ENCODE results near the gene CNN2. TPM values are rescaled to one million over a fixed set of nuclear protein-coding genes. Genes with fewer than 3 reads are reported as not detected.
A peak's percentile ranks its signal among the peaks of the same experiment; 100 is the strongest.

Gene CNN2
- total RNA-seq, 1 donor, result 508 TPM

DNA sequence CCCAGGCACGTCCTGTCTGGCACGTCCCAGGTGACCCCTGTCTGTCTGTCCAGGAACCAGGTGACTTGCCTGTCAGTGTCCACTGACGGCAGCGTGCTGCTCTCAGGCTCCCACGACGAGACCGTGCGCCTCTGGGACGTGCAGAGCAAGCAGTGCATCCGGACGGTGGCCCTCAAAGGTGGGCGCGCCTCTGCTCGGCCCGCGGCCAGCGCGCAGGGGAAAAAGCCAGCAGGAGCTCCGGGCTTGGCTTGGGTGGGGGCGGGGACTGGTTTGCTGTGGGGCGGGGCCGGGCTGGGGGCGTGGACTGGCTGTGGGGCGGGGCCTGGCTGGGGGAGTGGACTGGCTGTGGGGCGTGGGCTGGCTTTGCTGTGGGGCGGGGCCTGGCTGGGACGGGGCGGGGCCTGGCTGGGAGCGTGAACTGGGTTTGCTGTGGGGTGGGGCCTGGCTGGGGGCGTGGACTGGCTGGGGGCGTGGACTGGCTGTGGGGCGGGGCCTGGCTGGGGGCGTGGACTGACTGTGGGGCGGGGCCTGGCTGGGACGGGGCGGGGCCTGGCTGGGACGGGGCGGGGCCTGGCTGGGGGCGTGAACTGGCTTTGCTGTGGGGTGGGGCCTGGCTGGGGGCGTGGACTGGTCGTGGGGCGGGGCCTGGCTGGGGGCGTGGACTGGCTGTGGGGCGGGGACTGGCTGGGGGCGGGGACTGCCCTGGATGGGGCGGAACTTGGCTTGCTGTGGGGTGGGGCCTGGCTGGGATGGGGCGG lies 35.1 kb upstream of the CNN2 start:
- TF ChIP-seq, protein P1, sequence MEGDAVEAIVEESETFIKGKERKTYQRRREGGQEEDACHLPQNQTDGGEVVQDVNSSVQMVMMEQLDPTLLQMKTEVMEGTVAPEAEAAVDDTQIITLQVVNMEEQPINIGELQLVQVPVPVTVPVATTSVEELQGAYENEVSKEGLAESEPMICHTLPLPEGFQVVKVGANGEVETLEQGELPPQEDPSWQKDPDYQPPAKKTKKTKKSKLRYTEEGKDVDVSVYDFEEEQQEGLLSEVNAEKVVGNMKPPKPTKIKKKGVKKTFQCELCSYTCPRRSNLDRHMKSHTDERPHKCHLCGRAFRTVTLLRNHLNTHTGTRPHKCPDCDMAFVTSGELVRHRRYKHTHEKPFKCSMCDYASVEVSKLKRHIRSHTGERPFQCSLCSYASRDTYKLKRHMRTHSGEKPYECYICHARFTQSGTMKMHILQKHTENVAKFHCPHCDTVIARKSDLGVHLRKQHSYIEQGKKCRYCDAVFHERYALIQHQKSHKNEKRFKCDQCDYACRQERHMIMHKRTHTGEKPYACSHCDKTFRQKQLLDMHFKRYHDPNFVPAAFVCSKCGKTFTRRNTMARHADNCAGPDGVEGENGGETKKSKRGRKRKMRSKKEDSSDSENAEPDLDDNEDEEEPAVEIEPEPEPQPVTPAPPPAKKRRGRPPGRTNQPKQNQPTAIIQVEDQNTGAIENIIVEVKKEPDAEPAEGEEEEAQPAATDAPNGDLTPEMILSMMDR (IDR thresholded peaks at IDR 0.05; ENCODE audit: insufficient read depth, low read depth, low read length), result no peak

DNA sequence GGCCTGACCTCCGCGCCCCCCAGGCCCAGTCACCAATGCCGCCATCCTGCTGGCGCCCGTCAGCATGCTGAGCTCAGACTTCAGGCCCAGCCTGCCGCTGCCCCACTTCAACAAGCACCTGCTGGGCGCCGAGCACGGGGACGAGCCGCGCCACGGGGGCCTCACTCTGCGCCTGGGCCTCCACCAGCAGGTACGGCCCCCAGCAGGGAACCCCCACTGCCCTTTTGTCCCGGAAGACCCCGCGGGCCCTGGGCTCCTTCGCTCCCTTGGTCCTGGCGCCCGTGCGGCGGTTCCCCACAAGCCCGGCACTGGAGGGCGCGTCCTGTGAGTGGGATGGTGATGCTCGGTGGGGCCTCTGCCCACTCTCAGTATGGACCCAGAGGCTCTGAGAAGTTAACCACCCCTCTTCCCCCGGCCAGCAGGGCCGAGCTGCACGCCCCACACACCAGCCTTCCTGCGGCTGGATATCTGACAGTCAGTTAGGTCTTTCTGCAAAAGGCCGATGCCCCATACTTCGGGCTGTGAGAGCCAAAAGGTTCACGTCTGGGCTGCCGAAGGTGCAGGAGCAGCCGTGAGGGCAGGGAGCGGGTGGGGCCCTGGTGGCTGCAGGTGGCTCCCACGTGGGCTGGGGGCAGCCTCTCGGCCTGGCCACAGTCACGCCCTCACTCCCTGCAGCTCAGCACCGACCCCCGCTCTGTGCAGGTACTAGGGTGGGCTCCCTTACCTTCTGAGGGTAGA lies 34.3 kb upstream of the CNN2 start:
- no peak overlapping the region for H3K4me3 ChIP-seq (ENCODE audit: low read depth, low read length)
- DNase-seq (ENCODE audit: low read depth), result no peak
- TF ChIP-seq, protein P1 (IDR thresholded peaks at IDR 0.05; ENCODE audit: insufficient read depth, low read depth, low read length), result no peak

More for the DNA sequence above, 35.1 kb upstream of the CNN2 start:
- H3K4me3 ChIP-seq (ENCODE audit: low read depth, low read length), result no peak overlapping the region
- DNase-seq (ENCODE audit: low read depth), result peak; percentile 69

DNA sequence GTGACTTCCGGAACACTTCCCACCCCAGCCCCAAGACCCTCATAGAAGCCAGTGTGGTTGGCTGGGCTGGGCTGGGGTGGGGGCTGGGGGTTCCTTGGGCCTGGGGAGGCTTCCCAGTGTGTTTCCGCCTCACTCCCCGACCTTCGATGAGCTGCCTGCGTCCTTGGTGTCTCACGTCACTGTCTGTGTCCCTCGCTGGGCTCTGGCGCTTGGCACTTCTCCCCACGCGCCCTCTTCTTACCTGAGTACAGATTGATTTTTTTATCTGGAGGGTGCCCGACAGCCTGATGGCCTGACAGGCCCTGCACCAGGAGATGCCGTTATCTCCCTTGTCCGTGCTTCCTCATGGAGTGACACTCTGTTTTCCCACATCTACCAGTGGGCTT lies 33.7 kb upstream of the CNN2 start:
- DNase-seq (ENCODE audit: low read depth), result no peak
- H3K4me3 ChIP-seq (ENCODE audit: low read depth, low read length), result no peak overlapping the region
- TF ChIP-seq, protein P1 (IDR thresholded peaks at IDR 0.05; ENCODE audit: insufficient read depth, low read depth, low read length), result no peak

- no peak overlapping the region for H3K4me3 ChIP-seq (ENCODE audit: low read depth, low read length)
- DNase-seq (ENCODE audit: low read depth), result no peak
- TF ChIP-seq, protein P1 (IDR thresholded peaks at IDR 0.05; ENCODE audit: insufficient read depth, low read depth, low read length), result no peak
Measured at GRCh38 chr19:993361-993830, 33.0 kb upstream of the CNN2 start.

DNA sequence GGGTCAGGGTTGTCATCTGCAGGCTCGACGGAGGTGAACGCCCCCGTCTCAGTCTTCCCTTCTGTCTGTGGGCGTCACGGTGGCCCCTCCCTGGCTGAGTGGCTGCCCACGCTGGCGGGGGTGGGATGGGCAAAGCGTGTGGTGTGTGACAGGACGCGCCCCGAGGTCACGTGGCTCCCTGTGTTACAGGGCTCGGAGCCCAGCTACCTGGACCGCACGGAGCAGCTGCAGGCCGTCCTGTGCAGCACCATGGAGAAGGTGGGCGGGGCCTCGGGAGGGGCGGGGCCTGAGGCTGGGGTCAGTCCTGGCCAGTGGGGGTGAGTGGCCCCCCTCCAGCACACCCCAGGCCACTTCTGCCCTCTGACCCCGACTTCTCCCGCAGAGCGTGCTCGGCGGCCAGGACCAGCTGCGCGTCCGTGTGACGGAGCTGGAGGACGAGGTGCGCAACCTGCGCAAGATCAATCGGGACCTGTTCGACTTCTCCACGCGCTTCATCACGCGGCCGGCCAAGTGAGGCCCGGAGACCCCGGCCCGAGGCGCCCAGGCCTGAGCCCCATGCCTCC lies 32.5 kb upstream of the CNN2 start:
- no peak for DNase-seq (ENCODE audit: low read depth)
- H3K4me3 ChIP-seq (ENCODE audit: low read depth, low read length), result no peak overlapping the region
- TF ChIP-seq, protein P1 (IDR thresholded peaks at IDR 0.05; ENCODE audit: insufficient read depth, low read depth, low read length), result no peak

GRCh38 chr19:994516-994915 lies 31.9 kb upstream of the CNN2 start:
- H3K4me3 ChIP-seq (ENCODE audit: low read depth, low read length), result no peak overlapping the region
- TF ChIP-seq, protein P1 (IDR thresholded peaks at IDR 0.05; ENCODE audit: insufficient read depth, low read depth, low read length), result no peak
- DNase-seq (ENCODE audit: low read depth), result no peak
